ENCODE data around the gene NXNL2. TPM values are rescaled to one million over a fixed set of nuclear protein-coding genes. Genes with fewer than 3 reads are reported as not detected.

NXNL2 gene
- total and polyA plus RNA-seq, 12 donors: 0.09 TPM; not detected in 11

GRCh38 chr9:88503845-88504764 is 30.9 kb upstream of the NXNL2 start:
- intact Hi-C loops (cut with DNase I): loop anchor here in 1 of 10 donors (10.0 kb wide), 1 partner anchor 51 kb away; no protein-coding TSS in a partner anchor
- no peak for TF ChIP-seq CTCF (IDR thresholded peaks at IDR 0.05)
- ATAC-seq: peak in 1 of 8 donors; percentile 30
- Histone ChIP-seq H3K36me3 (no peaks in the 10 kb centered on the region), H3K27ac (no peak overlapping the region), H3K27me3 (no peaks in the 10 kb centered on the region), H3K4me1 (no peaks in the 10 kb centered on the region), H3K4me3 (no peak overlapping the region), H3K9me3 (peaks cover 0 to 9% (median 0%) of the 10 kb centered on the region in 11 donors)
- WGBS, 2 donors: 96 to 97% methylated on average over 17 of the region's 17 CpGs
- DNase-seq: no peak

- Histone ChIP-seq H3K27me3 (no peaks in the 10 kb centered on the region), H3K4me1 (no peaks in the 10 kb centered on the region), H3K9me3 (peaks cover 0 to 13% (median 0%) of the 10 kb centered on the region in 11 donors), H3K4me3 (no peak overlapping the region), H3K27ac (no peak overlapping the region), H3K36me3 (no peaks in the 10 kb centered on the region)
- no peak for ATAC-seq
- DNase-seq: no peak
- WGBS, 2 donors: 85 to 86% methylated on average over 1 to 2 of the region's 2 CpGs
- no peak for TF ChIP-seq CTCF (IDR thresholded peaks at IDR 0.05)
- intact Hi-C loops (cut with DNase I): loop anchor here in 1 of 10 donors (10.0 kb wide), 1 partner anchor 46 kb away; no protein-coding TSS in a partner anchor
Observed at GRCh38 chr9:88508326-88508725, 26.7 kb upstream of the NXNL2 start.

GRCh38 chr9:88511906-88512305 is 23.1 kb upstream of the NXNL2 start:
- H3K36me3 ChIP-seq: no peaks in the 10 kb centered on the region
- no peak for TF ChIP-seq CTCF (IDR thresholded peaks at IDR 0.05)
- WGBS, 2 donors: 88 to 92% methylated on average over 4 of the region's 4 CpGs
- H3K4me3 ChIP-seq: no peak overlapping the region
- no peaks in the 10 kb centered on the region for H3K27me3 ChIP-seq
- no peak for ATAC-seq
- no peak overlapping the region for H3K27ac ChIP-seq
- intact Hi-C loops (cut with DNase I): no loop called here
- H3K9me3 ChIP-seq: peaks cover 0 to 14% (median 0%) of the 10 kb centered on the region in 11 donors
- DNase-seq: no peak
- H3K4me1 ChIP-seq: no peaks in the 10 kb centered on the region

GRCh38 chr9:88514247-88514646 is 20.7 kb upstream of the NXNL2 start:
- Histone ChIP-seq H3K4me3 (no peak overlapping the region), H3K9me3 (peaks cover 0 to 6% (median 0%) of the 10 kb centered on the region in 11 donors), H3K27ac (no peak overlapping the region), H3K36me3 (no peaks in the 10 kb centered on the region), H3K27me3 (no peaks in the 10 kb centered on the region), H3K4me1 (no peaks in the 10 kb centered on the region)
- 95 to 97% methylated on average over 6 of the region's 6 CpGs for WGBS, 2 donors
- DNase-seq: no peak
- ATAC-seq: no peak
- no peak for TF ChIP-seq CTCF (IDR thresholded peaks at IDR 0.05)
- intact Hi-C loops (cut with DNase I): no loop called here

All from heart right ventricle (tissue), 16 donors.